Cardiac muscle cell (in vitro differentiated cells and primary cell): ENCODE data around the gene DGKI. TPM values are rescaled to one million over a fixed set of nuclear protein-coding genes. Genes with fewer than 3 reads are reported as not detected.

Source experiments
- DNase-seq, 2 donors: peaks; one replicate each; pipeline versions ENCODE4 v3.0.0 to v3.0.0-alpha.2; 2010 to 2017; ENCODE audit warnings: low read depth in 1 of 2, low spot score in 1 of 2
- H3K27ac ChIP-seq: fragments of 200-600 bp; sonication (generic); 2 replicates; pipeline ENCODE4 v1.5.1; 2016
- H3K27me3 ChIP-seq: fragments of 200-600 bp; sonication (generic); 2 replicates; pipeline ENCODE4 v1.6.0; 2016; ENCODE audit warnings: control low read depth
- H3K36me3 ChIP-seq: fragments of 200-600 bp; sonication (generic); 2 replicates; pipeline ENCODE4 v1.5.1; 2016; ENCODE audit warnings: control low read depth
- H3K4me1 ChIP-seq: fragments of 200-600 bp; sonication (generic); 2 replicates; pipeline ENCODE4 v1.8.1; 2017; ENCODE audit warnings: low read depth, mild to moderate bottlenecking, mixed run types
- H3K4me3 ChIP-seq: fragments of 200-600 bp; sonication (generic); 2 replicates; pipeline ENCODE4 v1.5.1; 2016; ENCODE audit warnings: mild to moderate bottlenecking
- H3K9me3 ChIP-seq: fragments of 200-600 bp; sonication (generic); 2 replicates; pipeline ENCODE4 v1.5.1; 2017; ENCODE audit warnings: low read depth, mild to moderate bottlenecking, control low read depth
- CTCF ChIP-seq: IDR thresholded peaks from 2 replicates; pipeline ENCODE4 v1.5.1; 2012; ENCODE audit warnings: low read depth, mild to moderate bottlenecking, low read length
- polyA plus RNA-seq: library from polyadenylated mRNA; unstranded; fragments of >200 nt; fragmentation: Nextera tagmentation; extraction: Ambion mirVana; gene quantifications from 2 replicates; pipeline ENCODE4 v1.2.1, GENCODE V29; 2016
- total RNA-seq: library from RNA; depleted of rRNA; stranded (reverse); fragments of >200 nt; gene quantifications from 2 replicates; pipeline ENCODE4 v1.2.3, GENCODE V29; 2016

Gene DGKI
- total and polyA plus RNA-seq, 2 experiments from 2014 or later, result 35.0 to 52.7 TPM

- Histone ChIP-seq H3K4me3 (no peak overlapping the region), H3K4me1 (peaks cover 4% of the 10 kb centered on the region), H3K36me3 (no peaks in the 10 kb centered on the region), H3K27ac (no peak overlapping the region), H3K27me3 (no peaks in the 10 kb centered on the region), H3K9me3 (no peaks in the 10 kb centered on the region)
- no peak for DNase-seq
- no peak for TF ChIP-seq CTCF
Measured at GRCh38 chr7:137668404-137668803, 178.4 kb downstream of the DGKI start.

- no peak for TF ChIP-seq CTCF
- peak in 1 of 2 donors; percentile 74 for DNase-seq
- Histone ChIP-seq H3K9me3 (no peaks in the 10 kb centered on the region), H3K36me3 (no peaks in the 10 kb centered on the region), H3K27ac (no peak overlapping the region), H3K4me3 (no peak overlapping the region), H3K27me3 (no peaks in the 10 kb centered on the region), H3K4me1 (peaks cover 4% of the 10 kb centered on the region)
Measured at GRCh38 chr7:137667633-137668387, 179.0 kb downstream of the DGKI start.

GRCh38 chr7:137664846-137665245 lies 181.9 kb downstream of the DGKI start:
- Histone ChIP-seq H3K4me3 (no peak overlapping the region), H3K27me3 (no peaks in the 10 kb centered on the region), H3K4me1 (peaks cover 4% of the 10 kb centered on the region), H3K9me3 (no peaks in the 10 kb centered on the region), H3K36me3 (no peaks in the 10 kb centered on the region), H3K27ac (no peak overlapping the region)
- no peak for TF ChIP-seq CTCF
- no peak for DNase-seq

GRCh38 chr7:137661634-137662033 lies 185.1 kb downstream of the DGKI start:
- Histone ChIP-seq H3K36me3 (no peaks in the 10 kb centered on the region), H3K4me3 (no peak overlapping the region), H3K4me1 (peaks cover 5% of the 10 kb centered on the region), H3K9me3 (no peaks in the 10 kb centered on the region), H3K27ac (no peak overlapping the region), H3K27me3 (no peaks in the 10 kb centered on the region)
- TF ChIP-seq CTCF, result no peak
- DNase-seq, result no peak

GRCh38 chr7:137658190-137658900 lies 188.4 kb downstream of the DGKI start:
- peak in 1 of 2 donors; percentile 28 for DNase-seq
- Histone ChIP-seq H3K4me3 (no peak overlapping the region), H3K4me1 (peaks cover 5% of the 10 kb centered on the region), H3K36me3 (no peaks in the 10 kb centered on the region), H3K27me3 (no peaks in the 10 kb centered on the region), H3K9me3 (no peaks in the 10 kb centered on the region), H3K27ac (no peak overlapping the region)
- TF ChIP-seq CTCF, result no peak
